ENCODE measurements around the gene GON4L. TPM values are rescaled to one million over a fixed set of nuclear protein-coding genes. Genes with fewer than 3 reads are reported as not detected.

Gene GON4L
- total RNA-seq, 1 experiment from 2014 or later = 54.4 TPM

- TF ChIP-seq ZNF532 (CRISPR knock-in tag; IDR thresholded peaks at IDR 0.05; ENCODE audit: borderline replicate concordance) (no peak), GTF2I (CRISPR knock-in tag; conservative IDR thresholded peaks at IDR 0.05) (no peak), HMGA2 (CRISPR knock-in tag; IDR thresholded peaks at IDR 0.05) (no peak), E2F5 (CRISPR knock-in tag; IDR thresholded peaks at IDR 0.05) (no peak), FOXJ3 (CRISPR knock-in tag; IDR thresholded peaks at IDR 0.05; ENCODE audit: borderline replicate concordance) (no peak), CREM (CRISPR knock-in tag; IDR thresholded peaks at IDR 0.05) (peak; percentile 91), ZSCAN18 (CRISPR knock-in tag; IDR thresholded peaks at IDR 0.05) (no peak), TEAD1 (CRISPR knock-in tag; IDR thresholded peaks at IDR 0.05) (0 out of 2 replicates have a peak, but pooled peaks have one; percentile 23), ZNF512 (CRISPR knock-in tag; IDR thresholded peaks at IDR 0.05; ENCODE audit: borderline replicate concordance) (no peak), FOXK1 (CRISPR knock-in tag; IDR thresholded peaks at IDR 0.05) (peak; percentile 91), ETV6 (CRISPR knock-in tag; IDR thresholded peaks at IDR 0.05) (peak; percentile 77), CDX4 (CRISPR knock-in tag; IDR thresholded peaks at IDR 0.05; ENCODE audit: borderline replicate concordance) (no peak), E2F1 (CRISPR knock-in tag; IDR thresholded peaks at IDR 0.05) (no peak), ZNF396 (CRISPR knock-in tag; IDR thresholded peaks at IDR 0.05; ENCODE audit: borderline replicate concordance) (no peak), ATF3 (CRISPR knock-in tag; conservative IDR thresholded peaks at IDR 0.05) (no peak), PREB (CRISPR knock-in tag; IDR thresholded peaks at IDR 0.05; ENCODE audit: borderline replicate concordance) (no peak), NFE2L1 (CRISPR knock-in tag; IDR thresholded peaks at IDR 0.05) (no peak), TCF7 (CRISPR knock-in tag; IDR thresholded peaks at IDR 0.05; ENCODE audit: low read depth) (no peak), CREB1 (CRISPR knock-in tag; IDR thresholded peaks at IDR 0.05) (no peak), ESRRA (CRISPR knock-in tag; IDR thresholded peaks at IDR 0.05; ENCODE audit: borderline replicate concordance) (no peak), ZNF671 (CRISPR knock-in tag; IDR thresholded peaks at IDR 0.05) (no peak), ATF1 (CRISPR knock-in tag; IDR thresholded peaks at IDR 0.05) (no peak), ZNF263 (CRISPR knock-in tag; IDR thresholded peaks at IDR 0.05; ENCODE audit: low read depth) (no peak), RELA (CRISPR knock-in tag; IDR thresholded peaks at IDR 0.05; ENCODE audit: borderline replicate concordance) (no peak)
Measured at GRCh38 chr1:155856975-155857930, at the start of gene GON4L (continued).
